Measurements from ENCODE around the gene ANKS1A. TPM values are rescaled to one million over a fixed set of nuclear protein-coding genes. Genes with fewer than 3 reads are reported as not detected.
A peak's percentile ranks its signal among the peaks of the same experiment; 100 is the strongest.

The ANKS1A gene
- total RNA-seq, 1 experiment from 2014 or later, result 24.0 TPM

- Histone ChIP-seq H3K27me3 (replicated peaks; ENCODE audit: control insufficient read depth, insufficient read depth, low read length) (no peaks in the 10 kb centered on the region), H3K9me3 (no peaks in the 10 kb centered on the region), H3K36me3 (ENCODE audit: control insufficient read depth, insufficient read depth, low read length) (no peaks in the 10 kb centered on the region), H3K4me3 (ENCODE audit: low read depth, low read length) (no peak overlapping the region), H3K4me1 (peaks cover 27% of the 10 kb centered on the region)
- no peaks in the 10 kb centered on the region for H3K36me3 Mint-ChIP-seq (ENCODE audit: insufficient read depth, unreplicated experiment)
- no peak overlapping the region for H3K27ac Mint-ChIP-seq (ENCODE audit: unreplicated experiment)
- BruUV-seq (replicated peaks), result no TSS peak
- POLR2A ChIA-PET, result no interaction called here
- H3K27me3 Mint-ChIP-seq (ENCODE audit: insufficient read depth, unreplicated experiment), result no peaks in the 10 kb centered on the region
- peaks cover 22% of the 10 kb centered on the region for H3K4me1 Mint-ChIP-seq (ENCODE audit: low read depth, unreplicated experiment)
- TF ChIP-seq CTCF (IDR thresholded peaks at IDR 0.05; ENCODE audit: insufficient read depth in 1 of 2, low read depth in 1 of 2, low read length in 1 of 2, severe bottlenecking in 1 of 2, unreplicated experiment in 1 of 2), result no peak
- DNase-seq, result no peak
- H3K4me3 Mint-ChIP-seq (ENCODE audit: unreplicated experiment), result no peak overlapping the region
- H3K9me3 Mint-ChIP-seq (ENCODE audit: unreplicated experiment), result no peaks in the 10 kb centered on the region
- CTCF ChIA-PET, result no interaction called here
- intact Hi-C loops (cut with micrococcal nuclease; ENCODE audit: unreplicated experiment), result no loop called here
Measured at GRCh38 chr6:34947561-34947960, 58.5 kb downstream of the ANKS1A start.

- no peaks in the 10 kb centered on the region for H3K36me3 Mint-ChIP-seq (ENCODE audit: insufficient read depth, unreplicated experiment)
- intact Hi-C loops (cut with micrococcal nuclease; ENCODE audit: unreplicated experiment), result no loop called here
Measured at GRCh38 chr6:34949636-34950035, 60.6 kb downstream of the ANKS1A start.

GRCh38 chr6:34950849-34951248 lies 61.8 kb downstream of the ANKS1A start:
- intact Hi-C loops (cut with micrococcal nuclease; ENCODE audit: unreplicated experiment), result no loop called here
- no peaks in the 10 kb centered on the region for H3K9me3 Mint-ChIP-seq (ENCODE audit: unreplicated experiment)
- Histone ChIP-seq H3K9me3 (no peaks in the 10 kb centered on the region), H3K4me1 (peaks cover 36% of the 10 kb centered on the region), H3K36me3 (ENCODE audit: control insufficient read depth, insufficient read depth, low read length) (no peaks in the 10 kb centered on the region), H3K27me3 (replicated peaks; ENCODE audit: control insufficient read depth, insufficient read depth, low read length) (no peaks in the 10 kb centered on the region), H3K4me3 (ENCODE audit: low read depth, low read length) (no peak overlapping the region)
- no peaks in the 10 kb centered on the region for H3K27me3 Mint-ChIP-seq (ENCODE audit: insufficient read depth, unreplicated experiment)
- no peak for TF ChIP-seq CTCF (IDR thresholded peaks at IDR 0.05; ENCODE audit: insufficient read depth in 1 of 2, low read depth in 1 of 2, low read length in 1 of 2, severe bottlenecking in 1 of 2, unreplicated experiment in 1 of 2)
- H3K36me3 Mint-ChIP-seq (ENCODE audit: insufficient read depth, unreplicated experiment), result no peaks in the 10 kb centered on the region
- H3K27ac Mint-ChIP-seq (ENCODE audit: unreplicated experiment), result peak overlapping the region; percentile 65
- H3K4me1 Mint-ChIP-seq (ENCODE audit: low read depth, unreplicated experiment), result peaks cover 28% of the 10 kb centered on the region
- no peak overlapping the region for H3K4me3 Mint-ChIP-seq (ENCODE audit: unreplicated experiment)
- no peak for DNase-seq
- POLR2A ChIA-PET, result interaction anchor here (0.6 kb wide), 1 partner anchor 1240 kb away, joined by 4 read pairs; the partner anchor contains the start of gene UQCC2
- CTCF ChIA-PET, result no interaction called here
- no TSS peak for BruUV-seq (replicated peaks)

More at GRCh38 chr6:34949636-34950035, 60.6 kb downstream of the ANKS1A start:
- Histone ChIP-seq H3K9me3 (no peaks in the 10 kb centered on the region), H3K4me1 (peaks cover 44% of the 10 kb centered on the region), H3K4me3 (ENCODE audit: low read depth, low read length) (no peak overlapping the region), H3K36me3 (ENCODE audit: control insufficient read depth, insufficient read depth, low read length) (no peaks in the 10 kb centered on the region), H3K27me3 (replicated peaks; ENCODE audit: control insufficient read depth, insufficient read depth, low read length) (no peaks in the 10 kb centered on the region)
- Mint-ChIP-seq H3K4me1 (ENCODE audit: low read depth, unreplicated experiment) (peaks cover 28% of the 10 kb centered on the region), H3K27ac (ENCODE audit: unreplicated experiment) (no peak overlapping the region), H3K9me3 (ENCODE audit: unreplicated experiment) (no peaks in the 10 kb centered on the region), H3K4me3 (ENCODE audit: unreplicated experiment) (no peak overlapping the region), H3K27me3 (ENCODE audit: insufficient read depth, unreplicated experiment) (no peaks in the 10 kb centered on the region)
- no peak for DNase-seq
- TF ChIP-seq CTCF (IDR thresholded peaks at IDR 0.05; ENCODE audit: insufficient read depth in 1 of 2, low read depth in 1 of 2, low read length in 1 of 2, severe bottlenecking in 1 of 2, unreplicated experiment in 1 of 2), result no peak
- ChIA-PET POLR2A (no interaction called here), CTCF (no interaction called here)
- BruUV-seq (replicated peaks), result no TSS peak
